GM23248 (cell line): ENCODE data around the gene SALL1. TPM values are rescaled to one million over a fixed set of nuclear protein-coding genes. Genes with fewer than 3 reads are reported as not detected.

Source experiments
- DNase-seq: peaks from one replicate; pipeline ENCODE4 v3.0.0-alpha.2; 2015
- H2AFZ ChIP-seq: fragments of 200-600 bp; sonication (generic); 2 replicates; pipeline ENCODE4 v1.6.1; 2016; ENCODE audit warnings: antibody characterized with exemption
- H3F3A ChIP-seq: fragments of 200-600 bp; sonication (generic); 2 replicates; pipeline ENCODE4 v1.6.1; 2016; ENCODE audit warnings: mild to moderate bottlenecking, antibody characterized with exemption, mixed run types; ENCODE audit not compliant: insufficient read depth
- H3K27ac ChIP-seq: fragments of 200-600 bp; sonication (generic); 2 replicates; pipeline ENCODE4 v1.5.1; 2016; ENCODE audit warnings: mild to moderate bottlenecking
- H3K27me3 ChIP-seq: fragments of 200-600 bp; sonication (generic); replicated peaks from 2 replicates; pipeline ENCODE4 v1.6.1; 2016; ENCODE audit warnings: mild to moderate bottlenecking; ENCODE audit not compliant: insufficient read depth
- H3K36me3 ChIP-seq: fragments of 200-600 bp; sonication (generic); 2 replicates; pipeline ENCODE4 v1.6.1; 2016; ENCODE audit warnings: low read depth, mild to moderate bottlenecking
- H3K4me1 ChIP-seq: fragments of 200-600 bp; sonication (generic); 2 replicates; pipeline ENCODE4 v1.6.1; 2016; ENCODE audit warnings: mild to moderate bottlenecking; ENCODE audit not compliant: insufficient read depth
- H3K4me2 ChIP-seq: fragments of 200-600 bp; sonication (generic); one replicate; pipeline ENCODE4 v1.6.1; 2016; ENCODE audit warnings: mild to moderate bottlenecking; ENCODE audit not compliant: unreplicated experiment
- H3K4me3 ChIP-seq: fragments of 200-600 bp; sonication (generic); 2 replicates; pipeline ENCODE4 v1.5.1; 2016; ENCODE audit warnings: mild to moderate bottlenecking
- H3K79me2 ChIP-seq: fragments of 200-600 bp; sonication (generic); 2 replicates; pipeline ENCODE4 v1.6.1; 2016; ENCODE audit warnings: mild to moderate bottlenecking; ENCODE audit not compliant: insufficient read depth
- H3K9ac ChIP-seq: fragments of 200-600 bp; sonication (generic); 2 replicates; pipeline ENCODE4 v1.6.1; 2016; ENCODE audit warnings: mild to moderate bottlenecking
- H3K9me2 ChIP-seq: fragments of 200-600 bp; sonication (generic); 2 replicates; pipeline ENCODE4 v1.6.1; 2016; ENCODE audit warnings: mixed run types, mild to moderate bottlenecking, moderate library complexity; ENCODE audit not compliant: insufficient read depth
- H3K9me3 ChIP-seq: fragments of 200-600 bp; sonication (generic); one replicate; pipeline ENCODE4 v1.6.1; 2017; ENCODE audit warnings: low read depth
- H4K20me1 ChIP-seq: fragments of 200-600 bp; sonication (generic); 2 replicates; pipeline ENCODE4 v1.6.0; 2016; ENCODE audit not compliant: insufficient read depth
- EZH2 ChIP-seq: fragments of 200-600 bp; sonication (generic); IDR thresholded peaks from 2 replicates; pipeline ENCODE4 v1.6.1; 2018; ENCODE audit warnings: antibody characterized with exemption, mild to moderate bottlenecking; ENCODE audit not compliant: insufficient read depth, poor library complexity, severe bottlenecking
- EZH2phosphoT487 ChIP-seq: fragments of 200-600 bp; sonication (generic); IDR thresholded peaks from 2 replicates; pipeline ENCODE4 v1.6.1; 2018; ENCODE audit warnings: antibody characterized with exemption, moderate library complexity, mild to moderate bottlenecking, low read depth; ENCODE audit not compliant: insufficient read depth
- WGBS, 2 experiments: methylation state at CpG; one replicate each; pipeline ENCODE4 v1.1.6; 2015 to 2017; ENCODE audit warnings: low lambda C conversion rate in 2 of 2, low coverage in 1 of 2; ENCODE audit errors: missing lambda C conversion rate in 2 of 2; 5-methylcytosine and 5-hydroxymethylcytosine counted together
- in situ Hi-C: fragments of 300-500 bp; cut with MboI; formaldehyde crosslinking; loops from 2 replicates; pipeline ENCODE4 v1.15.0; 2020
- polyA plus RNA-seq: library from polyadenylated mRNA; unstranded; fragments of >200 nt; fragmentation: Nextera tagmentation; extraction: Ambion mirVana; gene quantifications from 2 replicates; pipeline ENCODE4 v1.2.1, GENCODE V29; 2016
- total RNA-seq: library from RNA; depleted of rRNA; stranded (reverse); fragments of >200 nt; shearing (Covaris generic); gene quantifications from 2 replicates; pipeline ENCODE4 v1.2.3, GENCODE V29; 2014

Gene SALL1
- total and polyA plus RNA-seq, 2 experiments from 2014 or later, result 1.7 to 2.6 TPM

GRCh38 chr16:51097729-51098128, 53.3 kb downstream of the SALL1 start:
- H3K27ac ChIP-seq, result no peak overlapping the region
- no peak overlapping the region for H3K4me2 ChIP-seq
- 22 to 23% methylated on average over 2 of the region's 2 CpGs for WGBS, 2 experiments
- in situ Hi-C loops, result loop anchor here (25.0 kb wide), 1 partner anchor 90 kb away; no protein-coding TSS in a partner anchor
- no peaks in the 10 kb centered on the region for H3F3A ChIP-seq
- H4K20me1 ChIP-seq, result no peaks in the 10 kb centered on the region
- no peak for TF ChIP-seq EZH2phosphoT487
- no peak overlapping the region for H2AFZ ChIP-seq
- no peaks in the 10 kb centered on the region for H3K9me2 ChIP-seq
- H3K27me3 ChIP-seq, result peaks cover 5% of the 10 kb centered on the region; the same call in 1 of the 2 replicates
- no peaks in the 10 kb centered on the region for H3K9me3 ChIP-seq
- no peaks in the 10 kb centered on the region for H3K79me2 ChIP-seq
- no peaks in the 10 kb centered on the region for H3K36me3 ChIP-seq
- no peak overlapping the region for H3K9ac ChIP-seq
- H3K4me3 ChIP-seq, result no peak overlapping the region
- H3K4me1 ChIP-seq, result no peaks in the 10 kb centered on the region
- no peak for DNase-seq

DNA sequence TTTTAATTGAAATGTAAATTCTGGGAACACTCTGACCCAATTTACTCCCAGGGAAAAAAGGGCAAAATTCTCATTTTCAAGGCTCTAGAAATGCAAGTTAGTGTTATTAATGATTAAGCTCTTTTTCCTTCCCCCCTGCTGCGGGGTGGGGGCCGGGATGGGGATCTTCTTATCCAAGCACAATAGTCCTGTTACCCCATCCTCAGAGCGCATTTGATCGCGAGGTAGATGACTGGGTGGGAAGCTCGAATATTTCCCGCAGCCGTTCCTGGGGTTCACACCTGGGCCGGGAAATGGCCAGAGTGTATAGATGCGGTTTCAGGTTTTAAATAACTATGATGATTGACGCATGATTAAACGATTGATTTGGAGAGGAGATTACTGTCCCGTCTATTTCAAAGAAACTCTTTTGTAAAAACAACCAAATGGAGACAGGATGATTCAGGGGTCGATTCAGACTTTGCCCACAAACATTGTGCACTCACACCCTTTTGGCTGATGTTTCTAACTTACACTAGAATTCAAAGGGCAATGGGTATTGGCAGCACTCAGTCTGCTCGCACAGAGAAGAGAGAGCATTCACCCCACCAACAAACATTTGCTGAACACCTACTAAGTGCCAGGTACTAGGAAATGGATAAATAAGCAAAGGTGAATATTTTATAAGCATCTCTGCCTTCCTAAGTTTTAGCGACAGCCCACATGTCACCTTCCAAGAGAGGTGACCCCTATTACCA, 55.0 kb downstream of the SALL1 start:
- Histone ChIP-seq H3K9ac (no peak overlapping the region), H3K27ac (no peak overlapping the region), H4K20me1 (no peaks in the 10 kb centered on the region), H3K27me3 (no peaks in the 10 kb centered on the region; the same call in 1 of the 2 replicates), H3K4me1 (no peaks in the 10 kb centered on the region), H3K79me2 (no peaks in the 10 kb centered on the region), H2AFZ (no peak overlapping the region), H3F3A (no peaks in the 10 kb centered on the region), H3K9me2 (no peaks in the 10 kb centered on the region), H3K9me3 (no peaks in the 10 kb centered on the region), H3K36me3 (no peaks in the 10 kb centered on the region), H3K4me2 (no peak overlapping the region), H3K4me3 (no peak overlapping the region)
- WGBS, 2 experiments, result 45 to 47% methylated on average over 16 of the region's 16 CpGs
- TF ChIP-seq EZH2 (no peak), EZH2phosphoT487 (no peak)
- DNase-seq, result no peak
- in situ Hi-C loops, result loop anchor here (25.0 kb wide), 1 partner anchor 91 kb away; no protein-coding TSS in a partner anchor

GRCh38 chr16:51095084-51095881, 55.8 kb downstream of the SALL1 start:
- Histone ChIP-seq H3K4me2 (no peak overlapping the region), H3K9me3 (no peaks in the 10 kb centered on the region), H3K27me3 (no peaks in the 10 kb centered on the region; the same call in 1 of the 2 replicates), H3K36me3 (no peaks in the 10 kb centered on the region), H3K4me1 (no peaks in the 10 kb centered on the region), H3K27ac (no peak overlapping the region), H3F3A (no peaks in the 10 kb centered on the region), H3K9ac (no peak overlapping the region), H2AFZ (no peak overlapping the region), H3K79me2 (no peaks in the 10 kb centered on the region), H4K20me1 (no peaks in the 10 kb centered on the region), H3K9me2 (no peaks in the 10 kb centered on the region), H3K4me3 (no peak overlapping the region)
- WGBS, 2 experiments, result 56 to 60% methylated on average over 16 to 20 of the region's 20 CpGs
- in situ Hi-C loops, result loop anchor here (25.0 kb wide), 1 partner anchor 92 kb away; no protein-coding TSS in a partner anchor
- DNase-seq, result no peak
- TF ChIP-seq EZH2phosphoT487 (no peak), EZH2 (no peak)

GRCh38 chr16:51093726-51094280, 57.3 kb downstream of the SALL1 start:
- 44 to 47% methylated on average over 5 of the region's 5 CpGs for WGBS, 2 experiments
- in situ Hi-C loops, result loop anchor here (25.0 kb wide), 1 partner anchor 93 kb away; no protein-coding TSS in a partner anchor

More at GRCh38 chr16:51093726-51094280, 57.3 kb downstream of the SALL1 start:
- H3K9me3 ChIP-seq, result no peaks in the 10 kb centered on the region
- H3K4me2 ChIP-seq, result no peak overlapping the region
- no peaks in the 10 kb centered on the region for H3F3A ChIP-seq
- TF ChIP-seq EZH2 (no peak), EZH2phosphoT487 (no peak)
- no peaks in the 10 kb centered on the region for H3K36me3 ChIP-seq
- H2AFZ ChIP-seq, result no peak overlapping the region
- no peaks in the 10 kb centered on the region for H4K20me1 ChIP-seq
- no peak overlapping the region for H3K27ac ChIP-seq
- H3K9ac ChIP-seq, result no peak overlapping the region
- no peaks in the 10 kb centered on the region for H3K4me1 ChIP-seq
- H3K4me3 ChIP-seq, result no peak overlapping the region
- H3K9me2 ChIP-seq, result no peaks in the 10 kb centered on the region
- no peak for DNase-seq
- no peaks in the 10 kb centered on the region for H3K79me2 ChIP-seq
- H3K27me3 ChIP-seq, result no peaks in the 10 kb centered on the region; the same call in 1 of the 2 replicates
